ENCODE data around the gene HNF1A.

Gene HNF1A

DNA sequence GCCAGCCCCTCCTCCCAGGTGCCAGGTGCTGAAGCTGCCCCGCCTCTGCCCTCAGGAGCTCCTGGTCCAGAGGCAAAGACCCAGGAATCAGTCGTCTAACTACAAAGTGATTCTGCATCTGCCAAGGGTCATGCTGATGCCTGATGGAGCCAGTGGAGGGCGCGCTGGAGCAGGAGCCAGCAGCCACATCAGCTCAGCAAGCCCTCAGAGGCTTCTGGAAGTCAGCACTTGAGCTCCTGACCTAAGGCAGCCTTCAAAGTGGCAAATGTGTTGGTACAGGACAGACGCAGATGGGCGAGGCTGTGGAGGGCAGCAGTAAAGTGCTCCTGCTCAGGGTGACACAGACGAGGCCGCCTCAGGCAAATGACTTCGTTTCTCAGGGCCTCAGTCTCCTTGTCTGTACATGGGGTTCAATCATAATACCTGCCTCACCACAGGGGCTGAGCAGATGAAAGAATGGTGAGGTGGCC lies 27.0 kb downstream of the HNF1A start:
- TF ChIP-seq CTCF (conservative IDR thresholded peaks at IDR 0.05) (peak; percentile 72), ZFX (IDR thresholded peaks at IDR 0.05) (no peak)
- no peak overlapping the region for H3K27ac ChIP-seq

DNA sequence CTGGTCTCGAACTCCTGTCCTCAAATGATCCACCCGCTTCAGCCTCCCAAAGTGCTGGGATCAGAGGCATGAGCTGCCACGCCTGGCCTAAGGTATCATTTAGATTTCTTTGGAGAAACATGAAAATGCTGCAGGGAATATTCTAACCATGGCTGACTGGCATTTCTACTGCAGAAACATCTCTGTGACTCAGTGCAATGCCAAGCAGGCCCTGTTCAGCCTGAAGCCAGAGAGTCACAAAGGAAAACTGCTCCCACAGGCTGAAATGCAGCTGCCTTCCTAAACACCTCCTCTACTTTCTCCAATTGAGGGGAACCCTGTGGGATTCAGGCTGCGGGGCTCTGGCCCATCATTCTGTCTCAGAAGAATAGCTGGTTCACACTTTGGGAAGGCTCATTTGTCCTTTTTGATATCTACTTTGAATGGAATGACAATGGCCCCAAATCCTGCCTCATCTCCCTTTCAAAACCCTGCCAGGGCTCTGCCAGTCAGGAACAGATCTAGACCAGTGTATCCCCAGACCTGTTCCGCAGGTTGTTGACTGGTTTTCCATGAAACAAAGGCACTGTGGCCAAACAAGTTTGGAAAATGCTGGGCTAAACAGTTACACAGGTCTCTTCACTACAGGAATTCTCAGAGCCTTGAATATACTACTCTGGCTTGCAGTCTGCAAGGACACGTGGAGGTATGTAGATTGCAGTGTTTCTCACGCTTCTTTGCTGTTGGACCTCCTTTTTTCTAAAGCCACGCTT lies 30.2 kb downstream of the HNF1A start:
- TF ChIP-seq ZFX (IDR thresholded peaks at IDR 0.05) (no peak), CTCF (conservative IDR thresholded peaks at IDR 0.05) (no peak)
- H3K27ac ChIP-seq: peak overlapping the region; percentile 9; the same call in 1 of the 2 replicates

DNA sequence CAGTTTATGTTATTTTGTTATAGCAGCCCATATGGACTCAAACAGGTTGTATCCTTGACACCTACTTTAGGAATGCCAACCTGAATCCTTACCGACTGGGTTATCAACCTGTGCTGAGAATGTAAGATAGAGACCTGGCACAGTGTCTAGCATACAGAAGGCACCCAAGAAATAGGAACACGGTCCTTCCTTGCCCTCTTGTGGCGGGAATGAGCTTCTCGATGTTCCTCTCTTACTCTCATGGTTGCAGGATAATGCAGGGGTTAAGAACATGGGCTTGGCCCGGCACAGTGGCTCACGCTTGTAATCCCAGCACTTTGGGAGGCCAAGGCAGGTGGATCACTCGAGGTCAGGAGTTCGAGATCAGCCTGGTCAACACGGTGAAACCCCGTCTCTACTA lies 31.4 kb downstream of the HNF1A start:
- no peak overlapping the region for H3K27ac ChIP-seq
- no peak for TF ChIP-seq ZFX (IDR thresholded peaks at IDR 0.05)
- peak; percentile 56 for TF ChIP-seq CTCF (conservative IDR thresholded peaks at IDR 0.05)

DNA sequence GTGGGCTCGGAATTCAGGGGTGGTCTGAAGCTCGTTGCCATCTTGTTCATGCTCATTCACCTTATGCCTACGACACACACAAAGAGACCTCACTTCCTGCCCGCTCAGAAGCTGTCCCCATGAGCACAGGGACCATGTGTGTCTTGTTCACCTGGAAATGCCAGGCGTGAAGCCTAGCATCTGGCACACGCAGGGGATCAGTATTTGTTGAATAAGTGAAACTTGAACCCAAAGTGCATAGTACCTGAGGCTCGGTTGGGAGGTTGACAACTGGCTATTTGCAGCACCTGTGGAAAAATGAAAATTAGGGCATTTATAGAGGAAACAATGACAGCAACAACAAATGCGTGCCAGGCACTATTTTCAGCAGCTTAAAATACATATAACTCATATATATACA lies 32.5 kb downstream of the HNF1A start:
- TF ChIP-seq CTCF (conservative IDR thresholded peaks at IDR 0.05) (no peak), ZFX (IDR thresholded peaks at IDR 0.05) (no peak)
- H3K27ac ChIP-seq: no peak overlapping the region

DNA sequence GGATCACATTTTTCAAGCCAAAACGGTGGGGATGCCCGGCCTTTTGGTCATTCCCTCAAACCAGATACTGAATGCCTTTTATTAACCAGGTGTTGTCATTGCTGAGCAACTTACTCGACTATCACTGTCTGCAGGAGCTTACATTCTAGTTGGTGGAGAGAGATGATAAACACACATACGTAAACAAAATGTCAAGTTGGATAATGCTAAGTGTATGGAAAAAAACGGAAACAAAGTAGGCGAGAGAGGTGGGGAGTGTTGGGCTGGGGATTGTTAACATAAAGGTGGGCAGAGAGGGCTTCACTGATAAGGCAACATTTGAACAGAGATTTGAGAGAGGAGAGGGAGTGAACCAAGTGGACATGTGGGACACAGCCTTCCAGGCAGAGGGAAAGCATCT lies 33.5 kb downstream of the HNF1A start:
- TF ChIP-seq CTCF (conservative IDR thresholded peaks at IDR 0.05) (no peak), ZFX (IDR thresholded peaks at IDR 0.05) (no peak)
- H3K27ac ChIP-seq: no peak overlapping the region

DNA sequence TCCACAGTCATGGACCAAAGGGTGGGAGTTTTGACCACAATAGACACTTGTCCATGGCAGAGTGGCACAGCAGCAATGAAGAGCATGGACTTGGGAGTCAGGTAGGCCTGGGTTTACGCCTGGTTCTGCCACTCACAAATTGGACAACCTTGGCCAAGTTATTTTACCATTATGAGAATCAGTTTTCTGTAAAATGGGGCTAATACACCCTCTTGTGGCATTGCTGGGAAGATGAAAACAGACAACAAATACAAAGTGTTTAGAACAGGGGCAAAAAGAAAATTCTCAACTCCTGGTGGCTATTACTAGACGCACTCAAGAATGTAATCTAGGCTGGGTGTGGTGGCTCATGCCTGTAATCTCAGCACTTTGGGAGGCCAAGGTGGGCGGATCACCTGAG lies 35.4 kb downstream of the HNF1A start:
- TF ChIP-seq ZFX (IDR thresholded peaks at IDR 0.05) (no peak), CTCF (conservative IDR thresholded peaks at IDR 0.05) (no peak)
- H3K27ac ChIP-seq: no peak overlapping the region

DNA sequence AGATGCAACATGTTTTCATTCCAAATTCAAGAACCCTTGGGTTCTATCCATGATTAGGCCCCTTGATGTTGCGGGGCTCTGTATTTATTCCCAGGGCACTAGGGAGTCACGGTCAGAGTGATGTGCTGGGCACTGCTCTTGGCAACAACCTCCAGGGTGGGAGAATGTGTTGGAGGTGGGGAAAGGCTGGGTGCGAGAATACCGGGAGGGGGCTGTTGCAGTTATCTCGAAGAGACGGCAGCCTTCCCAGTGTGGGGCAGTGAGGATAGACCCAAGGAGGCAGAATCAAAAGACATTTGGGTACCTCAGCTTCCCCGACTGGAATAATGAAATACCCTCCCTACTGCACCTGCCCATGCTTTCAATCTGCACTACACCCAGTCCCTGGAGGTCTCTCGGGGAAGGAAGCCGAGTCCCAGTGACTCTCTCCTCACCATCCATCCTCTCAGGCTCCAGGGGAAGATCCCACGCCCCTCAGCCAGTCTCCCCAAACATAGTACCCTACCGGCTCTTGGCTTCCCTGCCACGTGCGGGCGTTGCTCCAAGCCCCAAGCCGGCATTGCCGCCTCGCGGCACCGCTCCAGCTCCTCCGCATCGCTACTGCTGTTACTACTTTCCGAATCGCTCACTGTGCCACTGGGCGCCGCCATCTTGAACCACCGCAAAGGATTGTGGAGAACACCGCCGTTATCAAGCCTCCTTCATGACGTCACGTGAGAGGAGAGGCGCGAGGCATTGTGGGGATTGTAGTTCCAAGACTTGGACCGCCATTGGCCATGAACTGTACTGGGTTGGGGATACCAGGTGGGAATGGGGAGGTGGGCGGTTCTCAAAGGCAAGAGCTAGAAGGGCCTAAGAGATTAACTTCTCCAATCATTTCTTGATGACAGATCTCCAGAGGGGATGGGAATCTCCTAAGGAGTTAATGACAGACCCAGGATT lies 37.8 kb downstream of the HNF1A start, which contains the start of gene C12orf43:
C12orf43 (minus strand) TSS at position 663 of the 942 bp plus-strand sequence; CDS start at position 650, 13 bp downstream.
- peak within 1 kb of the TSS; percentile 65 for H3K27ac ChIP-seq
- TF ChIP-seq CTCF (conservative IDR thresholded peaks at IDR 0.05) (no peak), ZFX (IDR thresholded peaks at IDR 0.05) (no peak)
